OCI-LY7 (cell line): ENCODE data around the gene SIN3B.

Source experiments
- CTCF ChIP-seq: fragments of 200-600 bp; sonication (generic); conservative IDR thresholded peaks from 2 replicates; pipeline ENCODE4 v1.5.1; 2014; ENCODE audit warnings: mild to moderate bottlenecking, antibody characterized with exemption, low read length, moderate library complexity, mixed read lengths
- EZH2phosphoT487 ChIP-seq: fragments of 200-600 bp; sonication (generic); IDR thresholded peaks from 2 replicates; pipeline ENCODE4 v1.6.1; 2018; ENCODE audit warnings: low read depth, borderline replicate concordance, mild to moderate bottlenecking, mixed run types, antibody characterized with exemption, low read length, moderate library complexity, mixed read lengths

- TF ChIP-seq CTCF (no peak), EZH2phosphoT487 (no peak)
Observed at GRCh38 chr19:16789238-16789637, 40.0 kb upstream of the SIN3B start.
